Right lobe of liver (tissue), 4 donors: ENCODE results near the gene GHR.
"Not testable (repeated sequence)": the region's sequence is repeated elsewhere in the genome, so short reads cannot be mapped to it uniquely, and the experiment has no call there.

ENCODE experiments used
- CTCF ChIP-seq, 4 donors: fragments of 200-600 bp in 3 of 4; fragments of 450-650 bp in 1 of 4; IDR thresholded peaks; one replicate each; pipeline versions ENCODE4 v1.5.1 to v1.8.0; 2016 to 2022; ENCODE audit warnings: antibody characterized with exemption in 4 of 4, mild to moderate bottlenecking in 2 of 4
- POLR2A ChIP-seq: fragments of 450-650 bp; IDR thresholded peaks from one replicate; pipeline ENCODE4 v1.6.1; 2017; ENCODE audit warnings: antibody characterized with exemption, mild to moderate bottlenecking
- donor health status: DM: no; HTN: no; CAD: no.
- donor health status: DM: no; HTN: no; CAD: no.
- donor health status: DM: no; HTN: yes; CAD: no.

- not testable (repeated sequence) for TF ChIP-seq CTCF (IDR thresholded peaks at IDR 0.05); POLR2A
Measured at GRCh38 chr5:42685078-42685477, 261.8 kb downstream of the GHR start.
